ENCODE results near the gene TAB3.

The TAB3 gene

DNA sequence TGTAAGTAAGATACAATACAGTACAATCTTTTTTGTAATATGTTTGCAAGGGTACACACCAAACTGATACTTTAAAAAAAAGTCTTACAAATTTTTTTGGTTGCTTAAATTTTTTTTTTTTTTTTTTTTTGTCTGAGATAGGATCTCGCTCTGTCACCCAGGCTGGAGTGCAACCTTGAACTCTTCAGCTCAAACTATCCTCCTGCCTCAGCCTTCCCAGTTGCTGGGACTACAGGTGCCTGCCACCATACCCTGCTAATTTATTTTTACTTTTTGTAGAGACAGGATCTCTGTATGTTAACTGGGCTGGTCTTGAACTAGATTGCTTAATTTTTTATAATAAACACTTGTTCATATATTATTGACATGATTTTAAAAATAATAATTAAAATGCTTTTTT lies 41.1 kb upstream of the TAB3 start:
- DNase-seq (ENCODE audit: low read depth): no peak
- H3K4me3 ChIP-seq (ENCODE audit: low read depth, low read length): no peak overlapping the region
- TF ChIP-seq MYC (IDR thresholded peaks at IDR 0.05; ENCODE audit: low read depth, low read length): no peak
- TF ChIP-seq, protein P1, sequence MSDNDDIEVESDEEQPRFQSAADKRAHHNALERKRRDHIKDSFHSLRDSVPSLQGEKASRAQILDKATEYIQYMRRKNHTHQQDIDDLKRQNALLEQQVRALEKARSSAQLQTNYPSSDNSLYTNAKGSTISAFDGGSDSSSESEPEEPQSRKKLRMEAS (IDR thresholded peaks at IDR 0.05; ENCODE audit: low read depth, low read length): no peak
- TF ChIP-seq, protein P2, sequence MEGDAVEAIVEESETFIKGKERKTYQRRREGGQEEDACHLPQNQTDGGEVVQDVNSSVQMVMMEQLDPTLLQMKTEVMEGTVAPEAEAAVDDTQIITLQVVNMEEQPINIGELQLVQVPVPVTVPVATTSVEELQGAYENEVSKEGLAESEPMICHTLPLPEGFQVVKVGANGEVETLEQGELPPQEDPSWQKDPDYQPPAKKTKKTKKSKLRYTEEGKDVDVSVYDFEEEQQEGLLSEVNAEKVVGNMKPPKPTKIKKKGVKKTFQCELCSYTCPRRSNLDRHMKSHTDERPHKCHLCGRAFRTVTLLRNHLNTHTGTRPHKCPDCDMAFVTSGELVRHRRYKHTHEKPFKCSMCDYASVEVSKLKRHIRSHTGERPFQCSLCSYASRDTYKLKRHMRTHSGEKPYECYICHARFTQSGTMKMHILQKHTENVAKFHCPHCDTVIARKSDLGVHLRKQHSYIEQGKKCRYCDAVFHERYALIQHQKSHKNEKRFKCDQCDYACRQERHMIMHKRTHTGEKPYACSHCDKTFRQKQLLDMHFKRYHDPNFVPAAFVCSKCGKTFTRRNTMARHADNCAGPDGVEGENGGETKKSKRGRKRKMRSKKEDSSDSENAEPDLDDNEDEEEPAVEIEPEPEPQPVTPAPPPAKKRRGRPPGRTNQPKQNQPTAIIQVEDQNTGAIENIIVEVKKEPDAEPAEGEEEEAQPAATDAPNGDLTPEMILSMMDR (IDR thresholded peaks at IDR 0.05; ENCODE audit: low read depth, low read length): no peak
- TF ChIP-seq POLR2A (IDR thresholded peaks at IDR 0.05; ENCODE audit: extremely low read depth, insufficient read length): no peak

DNA sequence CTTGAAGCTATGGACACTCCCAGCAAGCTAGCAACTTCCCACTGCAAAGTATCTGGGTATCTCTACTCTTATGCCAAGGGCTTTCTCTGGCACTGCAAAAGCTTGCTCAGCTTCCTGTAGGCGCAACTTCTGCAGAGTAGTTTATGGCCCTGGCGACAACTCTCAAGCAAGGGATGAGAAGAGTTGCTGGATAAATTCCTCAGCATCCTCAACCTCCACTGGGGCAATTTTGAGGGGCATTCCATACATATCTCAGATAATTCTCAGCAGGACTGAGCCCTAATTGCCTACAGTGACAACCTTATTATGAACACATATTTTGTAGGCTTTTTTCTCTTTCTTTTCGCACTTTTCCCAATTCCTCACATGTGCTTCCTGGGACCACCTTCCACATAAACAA lies 31.2 kb upstream of the TAB3 start:
- DNase-seq (ENCODE audit: low read depth): no peak
- H3K4me3 ChIP-seq (ENCODE audit: low read depth, low read length): no peak overlapping the region
- TF ChIP-seq, protein P2 (IDR thresholded peaks at IDR 0.05; ENCODE audit: low read depth, low read length): no peak
- TF ChIP-seq MYC (IDR thresholded peaks at IDR 0.05; ENCODE audit: low read depth, low read length) (no peak), POLR2A (IDR thresholded peaks at IDR 0.05; ENCODE audit: extremely low read depth, insufficient read length) (no peak)
- TF ChIP-seq, protein P1 (IDR thresholded peaks at IDR 0.05; ENCODE audit: low read depth, low read length): no peak

DNA sequence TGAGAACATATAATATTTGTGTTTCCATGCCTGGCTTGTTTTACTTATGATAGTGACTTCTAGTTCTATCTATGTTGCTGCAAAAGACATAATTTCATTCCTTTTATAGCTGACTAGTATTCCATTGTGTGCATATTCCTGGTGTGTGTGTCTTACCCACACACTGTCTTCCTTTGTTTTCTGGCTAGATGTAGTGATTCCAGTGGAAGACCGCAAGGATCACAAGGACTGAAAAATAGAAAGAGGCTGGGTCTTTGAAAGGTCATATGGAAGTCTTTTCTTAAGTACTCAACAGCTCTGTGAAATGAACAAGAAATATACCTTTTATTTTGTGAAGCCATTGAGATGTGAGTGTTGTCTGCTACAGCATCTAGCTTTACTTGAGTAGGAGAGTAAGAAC lies 29.4 kb upstream of the TAB3 start:
- TF ChIP-seq, protein P2 (IDR thresholded peaks at IDR 0.05; ENCODE audit: low read depth, low read length): no peak
- TF ChIP-seq, protein P1 (IDR thresholded peaks at IDR 0.05; ENCODE audit: low read depth, low read length): no peak
- TF ChIP-seq POLR2A (IDR thresholded peaks at IDR 0.05; ENCODE audit: extremely low read depth, insufficient read length) (no peak), MYC (IDR thresholded peaks at IDR 0.05; ENCODE audit: low read depth, low read length) (no peak)
- no peak for DNase-seq (ENCODE audit: low read depth)
- no peak overlapping the region for H3K4me3 ChIP-seq (ENCODE audit: low read depth, low read length)

DNA sequence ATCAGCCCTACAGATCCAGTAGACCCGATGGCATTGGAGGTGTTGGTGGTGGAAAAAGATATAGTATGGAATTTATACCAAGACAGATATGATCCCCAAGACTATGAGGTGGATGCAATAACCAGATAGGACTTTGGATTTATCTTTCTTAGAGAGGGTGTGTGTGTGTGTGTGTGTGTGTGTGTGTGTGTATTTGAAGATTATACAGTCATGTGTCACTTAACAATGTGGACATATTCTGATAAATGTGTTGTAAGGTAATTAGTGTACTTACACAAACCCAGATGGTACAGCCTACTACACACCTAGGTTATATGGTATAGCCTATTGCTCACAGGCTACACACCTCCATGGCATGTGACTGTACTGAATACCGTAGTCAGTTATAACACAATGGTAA lies 24.4 kb upstream of the TAB3 start:
- TF ChIP-seq, protein P1 (IDR thresholded peaks at IDR 0.05; ENCODE audit: low read depth, low read length): no peak
- TF ChIP-seq MYC (IDR thresholded peaks at IDR 0.05; ENCODE audit: low read depth, low read length) (no peak), POLR2A (IDR thresholded peaks at IDR 0.05; ENCODE audit: extremely low read depth, insufficient read length) (no peak)
- TF ChIP-seq, protein P2 (IDR thresholded peaks at IDR 0.05; ENCODE audit: low read depth, low read length): no peak
- H3K4me3 ChIP-seq (ENCODE audit: low read depth, low read length): no peak overlapping the region
- no peak for DNase-seq (ENCODE audit: low read depth)

DNA sequence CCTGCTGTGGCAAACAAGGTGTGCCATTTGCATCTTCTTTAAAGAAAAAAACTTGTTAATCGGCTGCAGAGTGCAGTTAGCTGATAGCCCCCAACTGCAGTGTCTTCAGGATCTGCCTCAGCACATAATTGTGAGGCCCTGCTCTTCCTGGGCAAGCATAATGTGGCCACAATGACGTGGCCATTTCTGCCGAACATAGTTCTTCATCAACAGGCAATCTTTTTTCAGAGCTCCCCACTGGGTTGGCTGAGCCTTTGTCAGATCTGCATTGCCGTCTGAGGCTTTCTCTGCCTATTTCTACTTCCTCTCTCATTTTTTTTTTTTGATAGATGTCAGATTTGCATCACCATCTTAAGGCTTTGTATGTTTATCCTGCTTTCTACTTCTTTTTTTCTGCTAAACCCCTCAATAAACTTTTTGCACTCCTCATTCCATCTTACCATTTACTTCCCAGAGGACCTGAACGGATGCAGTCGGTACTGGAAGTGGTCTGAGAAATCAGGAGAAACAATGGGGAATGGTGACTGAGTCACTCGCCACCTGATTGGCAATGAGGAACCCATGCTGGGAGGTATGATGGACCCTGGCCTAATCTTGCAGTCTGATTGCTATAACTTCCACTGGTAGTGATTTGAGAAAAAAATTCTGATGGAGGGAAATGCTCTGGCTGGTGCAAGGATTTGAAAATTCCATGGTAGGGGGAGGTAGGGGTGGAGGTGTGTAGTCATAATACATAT lies 21.2 kb upstream of the TAB3 start:
- TF ChIP-seq, protein P1 (IDR thresholded peaks at IDR 0.05; ENCODE audit: low read depth, low read length): no peak
- TF ChIP-seq POLR2A (IDR thresholded peaks at IDR 0.05; ENCODE audit: extremely low read depth, insufficient read length): no peak
- no peak; the same call in 1 of the 2 replicates for TF ChIP-seq MYC (IDR thresholded peaks at IDR 0.05; ENCODE audit: low read depth, low read length)
- TF ChIP-seq, protein P2 (IDR thresholded peaks at IDR 0.05; ENCODE audit: low read depth, low read length): no peak
- no peak overlapping the region for H3K4me3 ChIP-seq (ENCODE audit: low read depth, low read length)
- DNase-seq (ENCODE audit: low read depth): peak; percentile 83
